HepG2 (cell line): Measurements from ENCODE around the gene TXN. TPM values are rescaled to one million over a fixed set of nuclear protein-coding genes. Genes with fewer than 3 reads are reported as not detected.

ENCODE experiments used
- ATAC-seq: fragments of 200-7000 bp; cut with Tn5 transposase; 3 replicates; pipeline ENCODE4 v1.9.1; 2020; ENCODE audit warnings: mild to moderate bottlenecking, moderate library complexity
- BruUV-seq: library from RNA; stranded (reverse); fragments of 400-500 nt; replicated peaks from 2 replicates; lab custom pipeline; 2021; lab: Mats Ljungman, UMichigan
- CTCF ChIA-PET: fragments of 300-600 bp; formaldehyde crosslinking; extraction: SDS; loops from one replicate; lab custom pipeline; 2021; ENCODE audit warnings: low total read pairs, inconsistent platforms, low intra/inter-chr PET ratio; lab: Yijun Ruan, JAX
- POLR2A ChIA-PET: fragments of 350-600 bp; sonication (Branson Sonifier 250); formaldehyde crosslinking; loops from one replicate; lab custom pipeline; 2020; ENCODE audit warnings: antibody characterized with exemption, inconsistent platforms; lab: Yijun Ruan, JAX
- DNase-seq: peaks from one replicate; pipeline ENCODE4 v3.0.0-alpha.2; 2015; ENCODE audit warnings: low spot score
- FAIRE-seq: peaks from 3 replicates; lab custom pipeline; 2011; peaks lifted over from hg19 to GRCh38; lab: Jason Lieb, UNC
- H2AFZ ChIP-seq: one replicate; pipeline ENCODE4 v1.6.1; 2011; ENCODE audit warnings: low read length, inconsistent platforms
- H3K27ac ChIP-seq: fragments of 300-600 bp; 3 replicates; pipeline ENCODE4 v1.8.0; 2011; ENCODE audit warnings: mixed run types, mild to moderate bottlenecking, mixed read lengths, low read length, inconsistent platforms; ENCODE audit not compliant: insufficient read depth; ENCODE audit errors: extremely low read length
- H3K27me3 ChIP-seq, 2 experiments: fragments of 200-600 bp in 1 of 2; 2 replicates in 1 of 2; 3 replicates in 1 of 2; pipeline versions ENCODE4 v1.6.0 to v1.8.0; 2011; ENCODE audit warnings: low read length in 2 of 2, mild to moderate bottlenecking in 2 of 2, moderate library complexity in 2 of 2, inconsistent platforms in 1 of 2; ENCODE audit not compliant: insufficient read depth in 2 of 2, control insufficient read depth in 1 of 2
- H3K36me3 ChIP-seq, 2 experiments: fragments of 200-600 bp in 1 of 2; replicated peaks in 1 of 2; 2 replicates in 1 of 2; 3 replicates in 1 of 2; pipeline versions ENCODE4 v1.5.1 to v1.8.0; 2011; ENCODE audit warnings: low read length in 2 of 2, inconsistent platforms in 1 of 2; ENCODE audit not compliant: insufficient read depth in 2 of 2, control insufficient read depth in 1 of 2
- H3K4me1 ChIP-seq: 2 replicates; pipeline ENCODE4 v1.5.1; 2012; ENCODE audit warnings: low read length, inconsistent platforms; ENCODE audit not compliant: insufficient read depth
- H3K4me2 ChIP-seq: 2 replicates; pipeline ENCODE4 v1.6.0; 2011; ENCODE audit warnings: low read depth, low read length, inconsistent platforms
- H3K4me3 ChIP-seq, 3 experiments: fragments of 200-600 bp in 1 of 3; sonication (generic), shearing (Covaris generic) in 1 of 3; replicated peaks in 1 of 3; 2 replicates each; pipeline ENCODE4 v1.5.1; 2011 to 2016; ENCODE audit warnings: low read length in 3 of 3, inconsistent platforms in 2 of 3, low read depth in 2 of 3, mild to moderate bottlenecking in 2 of 3, control low read depth in 1 of 3, mixed read lengths in 1 of 3; ENCODE audit not compliant: insufficient read depth in 1 of 3
- H3K79me2 ChIP-seq: one replicate; pipeline ENCODE4 v1.6.1; 2011; ENCODE audit warnings: low read length, inconsistent platforms; ENCODE audit not compliant: insufficient read depth
- H3K9ac ChIP-seq: 2 replicates; pipeline ENCODE4 v1.6.0; 2011; ENCODE audit warnings: mild to moderate bottlenecking, low read depth, low read length, inconsistent platforms; ENCODE audit not compliant: insufficient read depth
- H3K9me3 ChIP-seq: 2 replicates; pipeline ENCODE4 v1.5.1; 2012; ENCODE audit warnings: mild to moderate bottlenecking, low read length
- H4K20me1 ChIP-seq: 2 replicates; pipeline ENCODE4 v1.6.0; 2011; ENCODE audit warnings: inconsistent platforms, mild to moderate bottlenecking, low read length, moderate library complexity; ENCODE audit not compliant: insufficient read depth
- BHLHE40 ChIP-seq: IDR thresholded peaks from 2 replicates; pipeline ENCODE4 v1.6.1; 2011; ENCODE audit warnings: low read length, improper control_type of control experiment
- HMGXB3 ChIP-seq: sonication (generic); formaldehyde crosslinking; IDR thresholded peaks from 2 replicates; pipeline ENCODE4 v1.4.0; 2020; ENCODE audit warnings: missing genetic modification reagents, borderline replicate concordance
- ISX ChIP-seq: sonication (generic); formaldehyde crosslinking; conservative IDR thresholded peaks from 2 replicates; pipeline ENCODE4 v1.5.0; 2020; ENCODE audit warnings: missing genetic modification reagents
- KLF16 ChIP-seq, 2 experiments: sonication (generic) in 1 of 2; formaldehyde crosslinking in 1 of 2; IDR thresholded peaks; 2 replicates each; pipeline versions ENCODE4 v1.6.1 to v1.8.0; 2016 to 2023; ENCODE audit warnings: missing genetic modification reagents in 2 of 2, missing compliant biosample characterization in 1 of 2
- ONECUT2 ChIP-seq: sonication (generic); formaldehyde crosslinking; IDR thresholded peaks from 2 replicates; pipeline ENCODE4 v1.4.0; 2020; ENCODE audit warnings: missing genetic modification reagents
- TBL1XR1 ChIP-seq: fragments of 150-350 bp; IDR thresholded peaks from 2 replicates; pipeline ENCODE4 v1.6.1; 2014; ENCODE audit warnings: borderline replicate concordance, low read length; ENCODE audit not compliant: partially characterized antibody
- ZFYVE20 ChIP-seq: sonication (generic); formaldehyde crosslinking; IDR thresholded peaks from 2 replicates; pipeline ENCODE4 v1.8.0; 2023; ENCODE audit warnings: low read depth, mild to moderate bottlenecking, moderate library complexity, missing genetic modification reagents, borderline replicate concordance
- ZNF18 ChIP-seq: sonication (generic); formaldehyde crosslinking; IDR thresholded peaks from 2 replicates; pipeline ENCODE4 v1.8.0; 2022; ENCODE audit warnings: mild to moderate bottlenecking, missing genetic modification reagents; ENCODE audit not compliant: insufficient replicate concordance
- WGBS: methylation state at CpG from one replicate; pipeline ENCODE4 v1.1.6; 2017; ENCODE audit warnings: low lambda C conversion rate; 5-methylcytosine and 5-hydroxymethylcytosine counted together
- in situ Hi-C: cut with HindIII; loops from 2 replicates; pipeline ENCODE4 v1.10.0; 2017; ENCODE audit warnings: low pct_unique_long_range_greater_than_20kb; ENCODE audit not compliant: extremely low pct_ligation_motif_present
- intact Hi-C: fragments of 100-400 bp; cut with micrococcal nuclease; formaldehyde crosslinking; loops from one replicate; pipeline ENCODE4 v1.10.0; 2022; ENCODE audit not compliant: unreplicated experiment
- polyA plus RNA-seq, 8 experiments: library from polyadenylated mRNA; depleted of rRNA in 3 of 8; stranded (reverse) in 7 of 8; unstranded in 1 of 8; fragments of >200 nt; fragmentation: Illumina TruSeq in 4 of 8; extraction: Trizol in 4 of 8; gene quantifications; 2 replicates each; pipeline versions ENCODE4 v1.2.1 to v1.2.3, GENCODE V29; 2011 to 2016; ENCODE audit warnings: low read depth in 4 of 8, missing spikeins in 1 of 8, mixed read lengths in 1 of 8; ENCODE audit not compliant: insufficient read depth in 1 of 8
- total RNA-seq, 5 experiments: library from RNA; depleted of rRNA; stranded (reverse); fragments of >200 nt; fragmentation: Illumina TruSeq; extraction: Trizol; gene quantifications; 2 replicates each; pipeline ENCODE4 v1.2.3, GENCODE V29; 2016; ENCODE audit warnings: low read depth in 1 of 5

Gene TXN
- total and polyA plus RNA-seq, 2 of the 13 experiments (the other 11 are each of a cell fraction or from before 2014, with no cell fraction given) = 364 to 470 TPM

DNA sequence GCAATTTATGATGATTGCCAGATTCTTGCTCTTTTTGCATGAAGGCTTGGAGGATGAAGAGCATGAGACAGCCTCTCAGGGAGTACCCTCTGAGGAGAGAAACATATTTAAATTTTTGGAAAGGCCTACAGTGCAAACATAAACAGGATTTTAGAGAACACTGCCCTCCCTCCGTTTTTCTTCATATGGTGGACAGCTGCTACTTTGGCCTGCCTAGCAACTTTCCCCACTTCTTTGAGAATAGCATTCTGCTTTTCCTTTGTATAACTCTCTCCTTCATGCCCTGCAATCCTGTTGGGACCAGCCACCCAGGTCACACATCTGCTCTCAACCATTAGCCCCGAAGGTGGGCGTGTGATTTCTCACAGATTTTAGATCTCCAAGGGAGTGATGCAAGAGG is 20.5 kb upstream of the TXN start:
- Histone ChIP-seq H3K27me3 (peaks cover 1 to 3% of the 10 kb centered on the region in 2 experiments; a peak in 2 of 5 replicates), H3K9me3 (no peaks in the 10 kb centered on the region), H3K4me3 (no peak overlapping the region), H3K4me1 (peaks cover 27% of the 10 kb centered on the region), H3K36me3 (no peaks in the 10 kb centered on the region), H3K4me2 (no peak overlapping the region), H3K27ac (no peak overlapping the region), H3K9ac (no peak overlapping the region), H2AFZ (no peak overlapping the region), H3K79me2 (no peaks in the 10 kb centered on the region)
- POLR2A ChIA-PET = no interaction called here
- no peak for ATAC-seq
- CTCF ChIA-PET = no interaction called here
- in situ Hi-C loops (no loop called here), intact Hi-C loops (no loop called here)
- DNase-seq = no peak
- 10% methylated on average over 3 of the region's 3 CpGs for WGBS
- no TSS peak for BruUV-seq
- TF ChIP-seq ONECUT2 (CRISPR knock-in tag) (no peak), HMGXB3 (CRISPR knock-in tag) (no peak), ZFYVE20 (no peak), KLF16 (CRISPR knock-in tag; IDR thresholded peaks at IDR 0.05) (no peak), ISX (CRISPR knock-in tag) (no peak), TBL1XR1 (no peak), ZNF18 (CRISPR knock-in tag) (no peak), BHLHE40 (no peak)
- TF ChIP-seq, all 625 proteins: peak for 0
- FAIRE-seq = no peak
- no peaks in the 10 kb centered on the region for H4K20me1 ChIP-seq
